Measurements from ENCODE around the gene MTR.

DNA sequence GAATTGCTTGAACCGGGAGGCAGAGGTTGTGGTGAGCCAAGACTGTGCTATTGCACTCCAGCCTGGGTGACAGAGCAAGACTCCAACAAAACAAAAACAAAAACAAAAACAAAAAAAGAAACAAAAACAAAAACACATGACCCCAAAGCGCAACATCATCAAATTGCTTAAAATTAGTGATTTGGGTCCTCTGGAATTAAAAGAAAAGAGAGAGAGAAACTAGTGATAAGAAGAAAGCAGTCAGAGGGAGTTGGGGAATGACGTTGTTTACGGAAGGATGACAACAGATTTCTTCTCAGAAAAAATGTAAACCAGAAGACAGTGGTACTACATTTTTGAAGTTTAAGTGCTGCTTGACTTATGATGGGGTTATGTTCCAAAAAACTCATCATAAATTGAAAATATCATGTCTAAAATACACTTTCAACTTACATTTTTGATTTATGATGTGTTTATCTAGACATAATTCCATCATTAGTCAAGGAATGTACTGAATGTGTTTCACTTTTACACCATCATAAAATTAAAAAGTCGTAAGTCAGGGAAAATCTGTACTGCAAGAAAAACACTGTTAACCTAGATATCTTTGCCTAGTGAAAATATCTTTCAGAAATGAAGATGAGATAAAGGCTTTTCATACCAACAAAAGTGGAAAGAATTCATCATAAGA, 121.2 kb downstream of the MTR start:
- TF ChIP-seq, protein P1, sequence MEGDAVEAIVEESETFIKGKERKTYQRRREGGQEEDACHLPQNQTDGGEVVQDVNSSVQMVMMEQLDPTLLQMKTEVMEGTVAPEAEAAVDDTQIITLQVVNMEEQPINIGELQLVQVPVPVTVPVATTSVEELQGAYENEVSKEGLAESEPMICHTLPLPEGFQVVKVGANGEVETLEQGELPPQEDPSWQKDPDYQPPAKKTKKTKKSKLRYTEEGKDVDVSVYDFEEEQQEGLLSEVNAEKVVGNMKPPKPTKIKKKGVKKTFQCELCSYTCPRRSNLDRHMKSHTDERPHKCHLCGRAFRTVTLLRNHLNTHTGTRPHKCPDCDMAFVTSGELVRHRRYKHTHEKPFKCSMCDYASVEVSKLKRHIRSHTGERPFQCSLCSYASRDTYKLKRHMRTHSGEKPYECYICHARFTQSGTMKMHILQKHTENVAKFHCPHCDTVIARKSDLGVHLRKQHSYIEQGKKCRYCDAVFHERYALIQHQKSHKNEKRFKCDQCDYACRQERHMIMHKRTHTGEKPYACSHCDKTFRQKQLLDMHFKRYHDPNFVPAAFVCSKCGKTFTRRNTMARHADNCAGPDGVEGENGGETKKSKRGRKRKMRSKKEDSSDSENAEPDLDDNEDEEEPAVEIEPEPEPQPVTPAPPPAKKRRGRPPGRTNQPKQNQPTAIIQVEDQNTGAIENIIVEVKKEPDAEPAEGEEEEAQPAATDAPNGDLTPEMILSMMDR (IDR thresholded peaks at IDR 0.05; ENCODE audit: low read depth, low read length) = no peak
- TF ChIP-seq EZH2phosphoT487 (IDR thresholded peaks at IDR 0.05; ENCODE audit: low read depth) = no peak
